HG03571 (cell line): ENCODE results near the gene HSD17B12.

ENCODE experiments used
- ATAC-seq: cut with Tn5 transposase; IDR thresholded peaks from one replicate; pipeline ENCODE4 v1.9.1; 2021; ENCODE audit not compliant: unreplicated experiment

HSD17B12 gene

DNA sequence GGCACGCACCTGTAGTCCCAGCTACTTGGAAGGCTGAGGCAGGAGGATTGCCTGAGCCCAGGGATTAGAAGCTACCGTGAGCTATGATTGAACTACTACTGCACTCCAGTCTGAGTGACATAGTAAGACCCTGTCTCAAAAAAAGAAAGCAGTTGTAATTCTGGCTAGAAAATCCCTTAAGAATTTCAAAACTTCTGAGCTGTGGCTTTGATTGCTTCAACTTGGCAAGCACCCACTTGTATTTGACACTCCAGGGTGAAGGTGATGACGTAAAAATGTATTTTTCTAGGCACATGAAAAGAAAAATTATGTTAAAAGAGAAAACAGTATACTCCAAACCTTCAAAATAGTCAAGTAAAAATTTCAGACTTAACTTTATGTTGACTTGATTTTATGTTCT lies 176.5 kb downstream of the HSD17B12 start:
- ATAC-seq: no peak

DNA sequence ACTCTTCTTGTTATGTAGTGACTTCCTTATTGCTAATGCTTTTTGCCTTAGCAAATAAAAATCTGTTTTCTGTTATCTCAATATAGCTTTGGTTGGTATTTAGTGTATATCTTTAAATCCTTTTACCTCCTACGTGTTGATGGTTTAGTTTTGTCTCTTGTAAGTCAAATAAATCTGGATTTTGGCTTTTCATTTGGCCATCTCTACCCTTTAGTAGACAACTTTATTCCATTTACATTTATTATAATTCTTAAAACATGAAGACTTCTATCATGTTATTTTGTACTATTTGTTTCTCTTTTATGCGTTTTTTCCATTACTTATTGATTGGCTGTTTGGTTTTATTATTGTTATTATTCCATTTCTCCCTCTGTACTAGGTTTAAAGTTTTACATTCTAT lies 180.6 kb downstream of the HSD17B12 start:
- no peak for ATAC-seq

DNA sequence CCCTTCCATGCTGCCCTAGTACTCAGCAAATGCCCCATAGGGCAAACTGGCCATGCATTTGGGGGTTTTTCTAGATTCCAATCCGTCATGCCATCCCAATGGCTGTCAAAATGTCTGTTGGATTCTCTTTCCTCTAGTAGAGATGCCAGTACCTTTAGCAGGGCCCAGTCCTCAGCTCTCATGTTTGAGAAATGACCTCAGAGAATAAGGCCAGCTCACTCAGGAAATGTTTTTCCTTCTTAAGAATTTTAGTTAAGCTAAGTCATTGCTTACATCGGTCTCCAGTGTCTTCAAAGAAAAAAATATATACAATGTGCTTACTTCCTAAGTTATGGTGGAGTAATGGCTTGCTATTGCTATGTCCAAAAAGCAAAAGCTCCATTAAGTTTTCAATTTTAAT lies 186.0 kb downstream of the HSD17B12 start:
- ATAC-seq: no peak

DNA sequence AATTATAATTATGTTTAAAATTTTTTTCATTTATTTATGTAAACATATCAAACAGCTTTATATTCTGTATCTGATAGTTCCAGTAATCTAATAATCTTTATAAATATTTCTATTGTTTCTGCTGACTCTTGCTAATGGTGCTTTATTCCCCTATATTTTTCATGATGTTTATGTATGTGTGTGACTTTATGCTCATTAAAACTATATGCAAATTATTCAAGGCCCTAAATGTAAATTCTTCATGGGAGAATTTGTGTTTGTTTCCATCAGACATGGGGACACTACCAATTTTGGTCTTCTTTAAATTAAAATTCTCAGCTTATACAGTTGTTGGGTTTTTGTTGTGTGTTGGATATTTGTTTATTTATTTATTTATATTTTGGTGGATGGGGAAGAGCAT lies 186.4 kb downstream of the HSD17B12 start:
- ATAC-seq: no peak

DNA sequence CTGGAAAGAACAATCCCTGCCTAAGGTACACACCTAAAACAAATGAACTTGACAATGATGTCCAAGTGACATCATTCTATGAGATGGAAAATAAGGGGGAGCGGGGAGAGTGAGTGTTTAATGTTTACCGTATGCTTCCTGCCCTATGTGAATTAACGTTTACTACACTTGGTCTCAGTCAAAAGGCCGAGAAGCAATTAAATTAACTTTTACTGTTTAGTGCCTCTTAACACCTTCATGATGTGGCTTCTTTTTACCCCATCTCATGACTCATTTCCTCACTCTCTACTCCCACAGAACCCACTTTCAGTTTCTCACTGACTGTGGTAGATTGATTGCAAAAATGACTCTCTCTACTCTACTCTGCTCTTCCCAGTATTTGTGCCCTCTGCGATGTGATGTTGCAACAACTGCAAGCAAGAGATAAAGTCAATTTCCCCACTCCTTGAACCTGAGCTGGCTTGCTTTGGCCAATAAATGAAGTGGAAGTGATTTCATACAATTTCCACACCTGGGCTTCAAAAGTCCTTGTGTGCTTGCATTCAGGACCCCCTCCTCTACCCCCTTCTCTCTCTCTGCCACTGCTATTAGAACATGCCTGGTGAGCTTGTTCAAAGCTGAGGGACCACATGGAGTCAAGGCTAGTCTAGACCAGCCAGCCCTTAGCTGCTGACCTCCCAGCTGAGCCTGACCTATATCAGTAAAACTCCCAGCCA lies 188.5 kb downstream of the HSD17B12 start:
- peak; percentile 95 for ATAC-seq

DNA sequence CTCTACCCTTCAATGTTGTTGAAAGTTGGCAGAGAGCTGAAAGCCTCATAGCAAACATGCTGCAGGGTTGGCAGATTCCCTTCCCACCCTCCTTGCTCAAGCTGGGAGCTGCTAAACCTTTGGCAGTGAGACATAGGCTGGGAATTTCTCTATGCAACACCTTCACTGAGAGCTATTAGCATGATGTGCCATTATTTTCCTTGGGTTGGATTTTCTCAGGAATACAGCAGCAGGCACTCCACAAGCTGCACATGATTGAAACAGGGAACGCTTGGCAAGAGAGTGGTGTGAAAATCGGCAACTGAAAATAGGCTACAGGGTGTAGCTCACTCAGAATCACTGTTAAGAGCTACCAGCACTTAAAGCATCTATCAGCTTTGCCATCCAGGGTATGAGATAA lies 190.5 kb downstream of the HSD17B12 start:
- no peak for ATAC-seq

DNA sequence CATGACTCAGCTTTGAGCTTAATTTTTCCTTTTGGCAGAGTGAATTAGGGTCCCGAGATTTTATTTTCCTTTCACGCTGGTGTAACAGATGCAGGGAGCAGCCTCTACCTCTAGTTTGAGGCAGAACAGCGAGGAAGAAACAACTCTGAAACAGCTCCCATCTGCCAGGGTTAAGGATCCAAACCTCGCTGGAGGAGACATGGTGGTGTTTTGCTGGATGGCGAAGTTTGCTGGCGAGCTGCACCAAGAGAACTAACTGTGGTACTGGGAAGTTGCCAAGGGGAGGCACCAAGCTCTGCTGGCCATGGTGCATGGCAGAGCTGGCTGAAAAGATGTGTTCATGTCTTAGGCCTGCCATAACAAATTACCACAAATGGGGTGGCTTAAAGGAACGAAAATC lies 192.5 kb downstream of the HSD17B12 start:
- no peak for ATAC-seq

DNA sequence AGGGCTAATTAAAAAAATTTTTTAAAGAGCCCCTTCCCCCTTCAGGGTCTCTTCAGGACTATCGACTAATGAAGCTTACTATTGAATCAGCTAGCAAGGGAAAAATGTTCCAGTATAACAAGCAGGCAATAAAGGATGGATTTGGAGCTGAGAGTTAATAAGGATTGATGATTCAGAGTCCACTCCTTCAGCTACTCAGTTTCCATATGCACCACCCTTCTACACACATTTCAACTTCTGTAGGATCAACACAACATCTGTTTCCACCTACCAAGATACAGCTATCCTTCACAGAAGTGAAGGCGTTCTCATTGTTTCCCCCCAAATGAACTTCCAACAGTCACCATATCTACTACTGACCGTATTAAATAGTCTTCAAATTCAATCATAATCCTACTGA lies 193.5 kb downstream of the HSD17B12 start:
- ATAC-seq: no peak

DNA sequence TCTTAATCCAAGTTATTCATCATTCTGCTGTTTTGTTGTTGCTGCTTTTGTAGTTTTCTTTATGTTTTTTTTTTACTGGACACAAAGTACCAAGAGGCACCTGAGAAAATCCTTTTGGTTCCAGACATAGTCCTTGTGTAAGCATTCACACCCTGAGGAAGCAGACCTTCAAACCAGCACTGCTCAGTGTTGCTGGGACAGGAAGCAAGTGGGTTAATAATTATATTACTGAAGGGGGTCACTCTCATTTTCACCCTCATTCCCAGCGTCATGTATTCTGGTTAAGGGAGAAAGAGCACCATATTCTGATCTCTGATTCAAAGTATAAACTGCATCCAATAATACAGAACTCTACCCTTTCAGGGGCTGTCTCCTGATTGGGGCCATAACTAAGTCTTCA lies 194.2 kb downstream of the HSD17B12 start:
- peak; percentile 79 for ATAC-seq

DNA sequence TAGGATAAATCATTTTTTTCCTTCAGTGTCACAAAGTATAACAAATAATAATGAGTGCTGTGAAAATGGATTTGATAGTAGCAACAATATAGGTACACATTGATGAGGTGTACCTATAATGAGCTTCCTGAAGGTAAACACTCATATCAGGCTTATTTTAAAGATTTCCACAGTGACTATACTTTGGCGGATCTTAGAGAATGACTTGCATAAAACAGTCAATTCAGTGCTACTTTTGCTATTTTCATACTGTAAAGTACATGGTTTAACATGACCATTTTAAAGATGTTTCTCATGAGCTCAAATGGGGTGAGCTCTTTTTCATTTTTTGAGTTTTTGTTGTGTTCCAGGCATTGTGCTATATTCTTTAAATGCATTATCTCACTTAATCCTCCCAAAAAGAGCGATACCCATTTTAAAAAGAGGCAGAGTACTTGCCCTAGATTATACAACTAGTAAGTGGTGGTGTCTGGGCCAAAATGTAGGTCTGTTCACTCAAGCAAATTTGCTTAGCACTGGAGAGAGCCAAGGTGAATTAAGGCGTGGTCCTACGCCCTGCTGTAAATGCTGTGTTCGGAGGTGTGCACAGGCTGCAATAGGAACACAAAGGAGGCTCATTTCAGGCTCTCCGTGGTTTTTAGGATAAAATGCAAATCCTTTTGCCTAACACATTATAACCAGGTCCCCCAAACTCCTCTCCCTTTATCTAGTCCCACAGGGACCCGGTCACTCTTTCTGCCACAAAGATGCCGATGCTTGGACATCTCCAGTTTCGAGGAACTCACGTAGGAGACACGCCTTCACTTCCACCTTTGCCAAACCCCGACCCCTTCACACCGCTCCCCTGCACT lies 199.5 kb downstream of the HSD17B12 start:
- no peak for ATAC-seq

DNA sequence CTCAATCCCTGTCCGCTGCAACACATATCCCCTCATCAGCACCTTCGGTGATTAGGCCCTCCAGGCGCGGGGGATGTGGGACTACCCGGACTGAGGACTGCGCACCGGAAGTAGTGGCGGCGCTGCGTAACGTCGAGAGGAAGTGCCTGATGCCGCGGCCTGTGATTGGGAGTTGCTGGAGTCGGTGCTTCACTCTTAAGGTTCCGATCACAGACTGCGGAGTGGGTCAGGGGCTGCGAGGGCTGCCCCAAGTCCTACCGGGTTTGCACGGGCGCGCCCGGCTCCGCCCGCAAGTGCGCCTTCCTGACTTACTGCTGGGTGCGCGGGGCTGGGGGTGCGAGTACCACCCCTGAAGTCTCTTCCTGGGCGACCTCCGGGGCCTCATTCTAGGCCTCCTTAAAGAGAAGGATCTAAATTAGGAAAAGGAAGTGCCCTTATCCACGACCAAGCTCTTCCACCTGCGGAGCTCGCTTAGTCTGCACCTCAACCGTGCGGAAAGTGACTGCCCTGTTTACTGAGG lies 200.2 kb downstream of the HSD17B12 start, which contains the start of gene ALKBH3:
Gene ALKBH3 (plus strand): TSS at position 192 of the 520 bp plus-strand sequence. CDS start 1,822 bp downstream, outside the sequence.
- ATAC-seq: peak; percentile 97

DNA sequence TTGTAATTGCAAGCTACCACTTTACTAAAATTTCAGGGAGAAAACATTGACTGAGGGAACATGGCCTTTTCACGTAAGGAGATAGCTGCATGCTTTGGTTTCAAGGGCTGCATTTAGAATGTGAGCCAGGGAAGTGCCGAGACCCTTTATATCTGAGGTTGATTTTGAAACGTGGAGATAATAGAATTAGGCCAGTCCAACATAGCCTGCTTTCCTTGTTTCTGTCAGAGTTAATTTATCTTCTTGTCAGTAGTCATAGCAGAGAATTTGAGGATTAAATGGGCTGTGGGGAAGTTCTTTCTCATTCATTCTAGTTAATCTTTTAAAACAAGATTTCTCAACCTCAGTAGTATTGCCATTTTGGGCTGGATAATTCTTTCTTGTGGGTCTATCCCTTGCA lies 212.3 kb downstream of the HSD17B12 start:
- no peak for ATAC-seq

DNA sequence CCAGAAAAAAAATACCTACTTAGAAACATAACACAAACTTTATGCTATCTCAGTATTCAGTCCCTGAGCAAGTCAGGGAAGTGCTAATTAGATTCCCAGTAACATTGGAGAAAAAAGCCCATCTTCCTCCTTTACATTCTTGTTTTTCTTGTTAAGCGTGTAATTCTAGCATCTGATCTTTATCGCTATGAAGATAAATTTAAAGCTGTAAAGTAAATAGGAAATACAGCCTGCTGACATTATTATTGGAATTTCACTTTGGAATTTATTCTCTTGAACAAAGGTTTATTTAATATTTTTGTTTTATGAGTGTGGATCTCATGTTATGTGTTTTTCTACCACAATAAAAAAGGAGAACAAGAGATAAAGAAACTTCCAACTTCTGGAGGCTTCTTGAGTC lies 214.0 kb downstream of the HSD17B12 start:
- ATAC-seq: no peak

DNA sequence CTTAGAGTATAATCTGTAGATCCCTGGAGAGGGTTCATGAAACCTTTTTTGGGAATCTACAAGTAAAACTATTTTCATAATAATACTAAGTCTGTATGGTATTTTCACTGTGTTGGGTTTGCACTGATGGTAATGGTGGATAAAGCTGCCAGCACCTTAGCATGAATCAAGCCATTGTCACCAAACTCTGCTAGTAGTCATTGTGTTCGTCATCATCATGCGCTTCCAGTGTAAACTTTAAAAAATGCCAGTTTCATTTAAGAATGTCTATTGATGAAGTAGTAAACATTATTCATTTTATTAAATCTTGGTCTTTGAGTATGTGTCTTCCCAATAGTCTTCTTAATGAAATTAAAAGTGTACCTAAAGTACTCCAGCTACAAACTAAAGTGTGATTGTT lies 215.1 kb downstream of the HSD17B12 start:
- no peak for ATAC-seq

DNA sequence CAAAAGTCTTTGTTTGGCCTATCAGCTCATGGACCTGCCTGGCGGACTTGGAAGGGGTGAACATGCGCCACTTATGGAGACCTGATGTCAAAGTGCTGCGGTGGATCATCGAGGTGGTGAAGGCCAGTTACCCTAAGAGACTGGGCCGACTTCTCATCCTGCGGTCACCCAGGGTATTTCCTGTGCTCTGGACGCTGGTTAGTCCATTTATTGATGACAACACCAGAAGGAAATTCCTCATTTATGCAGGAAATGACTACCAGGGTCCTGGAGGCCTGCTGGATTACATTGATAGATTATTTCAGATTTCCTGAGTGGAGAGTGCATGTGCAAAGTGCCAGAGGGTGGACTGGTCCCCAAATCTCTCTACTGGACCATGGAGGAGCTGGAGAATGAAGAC lies 218.0 kb downstream of the HSD17B12 start:
- no peak for ATAC-seq

DNA sequence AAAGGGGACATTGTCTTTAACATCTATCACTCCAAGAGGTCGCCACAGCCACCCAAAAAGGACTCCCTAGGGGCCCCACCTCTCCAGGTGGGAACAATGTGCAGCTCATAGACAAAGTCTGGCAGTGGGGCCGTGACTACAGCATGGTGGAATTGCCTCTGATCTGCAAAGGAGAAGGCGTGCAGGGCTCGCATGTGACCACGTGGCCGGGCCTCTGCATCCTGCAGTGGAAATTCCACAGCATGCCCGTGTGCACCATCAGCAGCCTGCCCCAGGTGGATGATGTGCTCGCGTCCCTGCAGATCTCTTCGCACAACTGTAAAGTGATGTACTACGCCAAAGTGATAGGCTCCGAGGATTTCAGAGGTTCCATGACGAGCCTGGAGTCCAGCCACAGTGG lies 218.6 kb downstream of the HSD17B12 start:
- no peak for ATAC-seq

DNA sequence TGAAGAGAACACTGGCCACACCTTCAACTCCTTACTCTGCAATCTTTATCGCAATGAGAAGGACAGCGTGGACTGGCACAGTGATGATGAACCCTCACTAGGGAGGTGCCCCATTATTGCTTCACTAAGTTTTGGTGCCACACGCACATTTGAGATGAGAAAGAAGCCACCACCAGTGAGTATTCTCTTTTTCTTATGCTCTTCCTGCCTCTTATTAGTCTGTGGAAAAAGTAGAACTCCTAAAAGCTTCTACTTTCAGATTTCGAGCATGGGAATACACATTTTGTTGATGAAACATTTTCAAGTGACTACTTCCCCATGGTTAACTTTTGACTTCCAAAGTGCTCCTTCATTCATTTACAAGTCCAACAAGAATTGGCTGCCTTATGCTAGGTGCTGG lies 221.0 kb downstream of the HSD17B12 start:
- ATAC-seq: no peak

DNA sequence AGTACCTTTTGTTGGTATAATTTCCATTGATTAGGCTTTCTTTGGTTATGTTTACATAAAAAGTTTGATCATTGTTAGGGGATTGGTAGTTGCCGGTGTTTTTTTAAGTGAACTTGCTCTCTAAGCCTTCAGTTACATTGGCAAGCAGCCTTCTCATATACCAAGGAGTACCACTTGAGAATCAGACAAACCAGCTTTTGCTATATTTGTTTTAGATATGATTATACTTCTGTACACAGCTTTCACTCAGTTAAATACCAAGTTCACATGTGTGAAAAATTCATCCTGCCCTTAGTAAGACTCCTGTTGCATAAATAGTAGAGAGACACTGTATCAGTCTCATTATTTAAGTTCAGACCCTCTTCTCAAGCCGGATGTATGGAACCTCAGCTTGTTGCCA lies 222.5 kb downstream of the HSD17B12 start:
- no peak for ATAC-seq

DNA sequence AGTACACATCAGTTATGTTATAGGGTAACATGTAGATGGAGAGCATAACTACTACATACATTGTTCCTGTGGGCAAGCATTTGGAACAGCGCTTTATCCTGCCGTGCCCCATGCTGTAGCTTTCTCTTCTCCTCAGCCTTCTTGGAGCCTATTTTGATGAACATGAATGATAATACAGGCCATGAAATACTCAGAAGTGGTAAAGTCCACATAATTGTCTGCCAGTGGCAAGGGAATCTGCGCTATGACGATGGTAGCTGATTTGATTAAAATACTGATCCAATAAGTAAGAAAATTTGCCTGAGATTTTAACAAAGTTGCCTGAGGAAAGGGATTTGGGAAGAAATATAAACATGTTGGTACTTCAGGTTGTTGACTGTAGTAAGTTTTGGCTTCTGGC lies 223.4 kb downstream of the HSD17B12 start:
- no peak for ATAC-seq

DNA sequence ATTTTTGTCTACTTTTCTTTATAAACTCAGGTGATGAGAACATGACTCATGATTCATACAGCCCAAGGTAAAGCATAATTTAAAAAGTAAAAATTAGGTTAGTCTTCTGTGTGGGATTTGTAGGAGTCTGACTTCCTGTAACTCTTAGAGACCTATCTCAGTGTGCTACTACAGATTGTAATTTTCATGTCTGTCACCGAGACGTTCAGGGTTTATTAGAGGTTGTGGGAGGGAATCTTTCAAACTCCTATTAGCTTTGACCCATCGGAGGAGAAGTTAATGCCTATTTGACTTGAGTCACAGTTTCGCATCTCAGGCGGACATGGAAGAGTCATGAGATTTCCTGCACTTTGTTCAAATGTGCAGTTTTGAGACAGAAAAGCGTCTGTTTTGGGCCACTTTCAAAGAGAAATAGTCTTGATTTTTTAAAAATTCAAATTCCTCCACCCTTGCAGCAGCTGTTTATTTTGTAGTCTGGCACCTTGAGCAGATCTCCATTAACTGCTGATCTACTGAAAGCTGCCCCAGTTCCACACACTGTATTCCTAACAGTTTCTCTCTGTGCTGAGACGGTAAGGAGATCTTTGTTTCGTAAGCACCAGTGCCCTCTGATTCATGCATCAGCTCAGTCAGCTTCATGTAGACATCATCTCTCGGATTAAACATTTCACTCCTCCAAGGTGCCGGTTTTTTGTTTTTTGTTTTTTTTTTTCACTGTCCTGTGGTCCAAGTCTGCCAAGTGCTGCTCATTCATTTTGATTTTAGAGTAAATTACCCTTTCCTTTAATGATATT lies 224.4 kb downstream of the HSD17B12 start:
- no peak for ATAC-seq

DNA sequence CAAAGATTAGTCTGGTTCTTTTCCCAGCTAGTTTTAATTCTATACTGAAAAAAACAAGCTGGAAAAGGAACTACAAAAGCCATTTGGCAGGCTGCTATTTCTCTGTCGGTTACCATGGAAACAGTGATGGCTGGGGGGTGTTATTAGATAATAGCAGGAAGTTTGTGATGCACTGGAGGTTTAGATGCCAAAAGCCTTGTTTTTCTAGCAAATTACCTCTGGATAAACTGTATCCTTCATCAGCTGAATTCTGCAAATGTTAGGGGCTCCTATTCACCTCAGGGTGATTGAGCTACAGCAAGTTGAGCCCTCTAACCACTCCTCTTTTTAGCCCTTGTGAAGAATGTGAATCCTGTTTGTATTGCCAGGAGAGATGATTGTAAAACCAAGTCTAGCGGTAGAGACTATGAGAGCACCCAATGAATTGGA lies 225.3 kb downstream of the HSD17B12 start:
- no peak for ATAC-seq
